PC-3 (cell line): ENCODE results near the gene NUDT7.

Experiments
- CTCF ChIP-seq: fragments of 300-600 bp; sonication (generic); conservative IDR thresholded peaks from 2 replicates; pipeline ENCODE4 v1.5.1; 2017; ENCODE audit warnings: antibody characterized with exemption, low read depth, mild to moderate bottlenecking, low read length
- EZH2 ChIP-seq: fragments of 300-600 bp; sonication (generic); IDR thresholded peaks from one replicate; pipeline ENCODE4 v1.6.1; 2017; ENCODE audit warnings: antibody characterized with exemption, mild to moderate bottlenecking, low read length; ENCODE audit not compliant: unreplicated experiment

GRCh38 chr16:77711775-77712174, 10.5 kb upstream of the NUDT7 start:
- TF ChIP-seq CTCF = no peak
- no peak for TF ChIP-seq EZH2
